ENCODE measurements around the gene ZNF541.

- TF ChIP-seq CTCF (IDR thresholded peaks at IDR 0.05) (no peak), POLR2AphosphoS5 (IDR thresholded peaks at IDR 0.05) (no peak), POLR2A (IDR thresholded peaks at IDR 0.05) (no peak)
Measured at GRCh38 chr19:47529018-47529742, 43.8 kb downstream of the ZNF541 start.

All from prostate gland (tissue), 2 donors.